Measurements from ENCODE around the gene WHRN.

WHRN gene

GRCh38 chr9:114491430-114492003 lies 13.8 kb downstream of the WHRN start:
- no peak for DNase-seq

GRCh38 chr9:114489928-114490327 lies 15.3 kb downstream of the WHRN start:
- DNase-seq, result no peak

GRCh38 chr9:114488398-114489129 lies 16.7 kb downstream of the WHRN start:
- no peak for DNase-seq

- DNase-seq, result peak; percentile 84
Measured at GRCh38 chr9:114487607-114488300, 17.5 kb downstream of the WHRN start.

DNA sequence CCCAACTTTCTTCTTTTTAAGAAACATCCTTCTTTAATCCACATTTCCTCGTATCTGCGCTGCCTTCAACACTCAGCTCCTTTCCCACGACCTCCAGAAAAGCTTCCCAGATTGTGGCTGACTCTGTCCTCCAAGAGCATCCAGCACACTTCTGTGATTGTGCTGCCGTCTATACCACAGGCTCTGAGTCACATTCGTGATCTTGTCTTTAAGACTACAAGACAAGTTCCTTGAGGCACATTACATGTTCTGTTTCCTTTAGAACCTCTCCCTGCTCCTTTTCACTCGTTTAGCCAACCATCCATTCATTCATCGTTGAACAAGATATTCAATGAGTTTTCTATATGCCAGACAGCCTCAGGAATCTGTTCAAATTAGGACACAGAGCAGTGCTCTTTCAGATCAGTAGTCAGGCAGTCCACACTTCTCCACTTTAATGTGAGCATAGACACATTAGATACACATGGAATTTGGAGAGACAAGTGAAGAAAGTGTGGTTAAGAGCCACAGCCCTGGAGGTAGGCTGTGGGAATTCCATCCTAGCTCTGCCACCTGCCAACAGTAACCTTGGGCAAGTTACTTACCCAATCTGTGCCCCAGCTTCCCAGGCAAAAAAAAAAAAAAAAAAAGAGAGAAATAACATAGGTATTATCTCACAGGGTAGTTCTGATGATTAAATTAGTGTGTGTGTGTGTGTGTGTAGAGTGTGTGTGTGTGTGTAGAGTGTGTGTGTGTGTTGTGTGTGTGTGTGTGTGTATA lies 18.9 kb downstream of the WHRN start:
- DNase-seq, result no peak

GRCh38 chr9:114484854-114485443 lies 20.3 kb downstream of the WHRN start:
- peak; percentile 24 for DNase-seq

GRCh38 chr9:114484215-114484853 lies 20.9 kb downstream of the WHRN start:
- DNase-seq, result no peak

DNA sequence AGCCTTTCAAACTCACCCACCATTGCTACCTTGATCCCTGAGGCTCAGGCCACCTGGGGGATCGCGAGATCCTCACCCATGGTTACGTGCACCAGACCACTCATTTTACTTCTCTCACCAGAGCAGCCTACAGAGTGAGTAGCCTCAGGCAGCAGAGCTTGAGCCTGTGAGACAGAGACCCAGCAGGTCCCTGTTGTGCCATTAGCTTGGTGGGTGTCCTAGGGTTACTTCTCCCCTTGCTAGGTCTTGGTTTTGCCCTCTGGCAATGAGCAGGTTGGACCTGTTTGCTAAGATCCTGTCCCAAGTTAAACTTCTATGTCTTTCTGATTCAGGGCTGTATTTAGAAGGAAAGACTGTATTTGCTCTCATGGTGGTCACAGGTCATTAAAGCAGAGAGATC lies 21.8 kb downstream of the WHRN start:
- no peak for DNase-seq

DNA sequence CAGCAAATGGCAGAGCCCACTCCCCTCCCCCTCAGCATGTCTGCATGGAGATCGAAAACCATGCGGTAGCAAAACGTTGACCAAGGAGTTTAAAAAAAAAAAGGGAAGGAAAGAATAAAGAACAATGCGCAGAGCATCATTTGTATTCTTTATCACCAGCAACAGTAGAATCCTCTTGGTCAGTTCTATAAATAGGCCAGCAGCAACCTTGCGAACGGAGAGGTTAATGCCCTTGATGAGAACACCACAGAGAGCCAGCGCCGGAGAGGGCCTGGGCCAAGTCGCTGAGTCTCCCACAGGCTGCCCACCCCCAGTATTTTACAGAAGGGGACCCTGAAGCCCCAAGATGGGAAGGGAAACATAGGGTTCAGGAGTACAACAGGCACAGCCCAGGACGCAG lies 22.7 kb downstream of the WHRN start:
- peak; percentile 45 for DNase-seq

DNA sequence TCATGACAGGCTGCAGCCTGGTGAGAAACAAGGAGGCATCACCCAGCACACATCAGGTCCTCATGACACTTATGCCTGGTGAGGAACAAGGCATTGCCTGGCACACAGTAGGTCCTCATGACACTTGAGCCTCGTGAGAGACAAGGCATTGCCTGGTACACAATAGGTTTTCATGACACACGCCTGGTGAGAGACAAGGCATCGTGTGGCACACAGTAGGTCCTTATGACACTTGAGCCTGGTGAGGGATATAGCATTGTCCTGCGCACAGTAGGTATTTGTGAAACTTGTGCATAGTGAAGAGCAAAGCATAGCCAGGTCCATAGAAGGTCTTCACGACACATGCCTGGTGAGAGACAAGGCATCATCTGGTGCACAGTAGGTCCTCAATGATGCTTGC lies 23.5 kb downstream of the WHRN start:
- DNase-seq, result no peak

DNA sequence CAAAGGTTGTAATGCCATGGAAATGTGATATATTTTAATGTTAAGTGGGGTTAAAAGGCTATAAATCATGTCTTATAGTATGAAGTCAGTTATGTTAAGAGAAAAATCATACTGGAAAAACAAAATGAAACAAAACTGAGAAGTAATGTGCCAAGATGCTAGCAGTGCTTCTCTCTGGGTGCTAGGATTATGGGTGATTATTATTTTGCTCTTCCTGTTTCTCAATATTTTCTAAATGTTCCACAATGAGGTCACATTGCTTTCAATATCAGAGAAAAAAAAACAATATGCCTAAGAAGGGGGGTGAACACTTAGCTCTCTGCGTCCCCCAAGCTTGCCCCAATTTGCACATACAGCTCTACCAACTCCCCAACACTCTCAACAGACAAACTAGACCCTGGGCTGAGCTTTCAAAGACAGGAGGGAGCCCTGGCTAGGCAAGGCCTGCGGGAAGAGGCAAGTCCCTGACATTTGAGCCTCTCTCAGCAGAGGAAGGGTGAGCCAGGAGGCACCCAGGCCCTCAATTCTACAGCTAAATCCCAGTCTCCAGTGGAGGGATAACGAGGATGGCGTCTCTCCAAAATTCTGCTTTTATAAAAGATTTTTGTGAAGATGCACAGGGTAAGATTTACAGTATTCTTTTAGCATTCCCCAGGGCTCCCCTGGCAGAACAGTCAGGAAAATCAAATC lies 24.4 kb downstream of the WHRN start:
- no peak for DNase-seq

DNA sequence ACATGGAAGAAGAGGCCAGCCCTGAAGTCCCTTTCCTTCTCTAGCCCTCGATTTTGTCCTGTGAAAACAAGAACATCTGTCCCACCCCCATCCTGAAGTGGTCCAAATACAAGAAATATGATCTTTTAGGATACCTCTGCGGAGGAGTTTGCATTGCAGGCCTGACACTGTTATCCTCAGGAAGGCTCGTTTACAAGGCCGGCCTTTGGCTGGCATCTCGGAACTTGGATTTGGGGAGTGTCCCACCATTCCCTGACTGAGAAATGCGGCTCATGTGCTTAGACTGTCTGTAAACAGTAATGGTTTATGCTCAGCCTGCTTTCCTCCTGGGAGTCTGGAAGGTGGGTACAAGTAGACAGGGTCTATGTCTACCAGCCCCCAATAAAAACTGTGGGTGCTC lies 26.4 kb downstream of the WHRN start:
- no peak for DNase-seq

GRCh38 chr9:114478459-114478858 lies 26.8 kb downstream of the WHRN start:
- DNase-seq, result no peak

GRCh38 chr9:114477642-114478041 lies 27.6 kb downstream of the WHRN start:
- DNase-seq, result no peak

- no peak for DNase-seq
Measured at GRCh38 chr9:114476891-114477469, 28.3 kb downstream of the WHRN start.

DNA sequence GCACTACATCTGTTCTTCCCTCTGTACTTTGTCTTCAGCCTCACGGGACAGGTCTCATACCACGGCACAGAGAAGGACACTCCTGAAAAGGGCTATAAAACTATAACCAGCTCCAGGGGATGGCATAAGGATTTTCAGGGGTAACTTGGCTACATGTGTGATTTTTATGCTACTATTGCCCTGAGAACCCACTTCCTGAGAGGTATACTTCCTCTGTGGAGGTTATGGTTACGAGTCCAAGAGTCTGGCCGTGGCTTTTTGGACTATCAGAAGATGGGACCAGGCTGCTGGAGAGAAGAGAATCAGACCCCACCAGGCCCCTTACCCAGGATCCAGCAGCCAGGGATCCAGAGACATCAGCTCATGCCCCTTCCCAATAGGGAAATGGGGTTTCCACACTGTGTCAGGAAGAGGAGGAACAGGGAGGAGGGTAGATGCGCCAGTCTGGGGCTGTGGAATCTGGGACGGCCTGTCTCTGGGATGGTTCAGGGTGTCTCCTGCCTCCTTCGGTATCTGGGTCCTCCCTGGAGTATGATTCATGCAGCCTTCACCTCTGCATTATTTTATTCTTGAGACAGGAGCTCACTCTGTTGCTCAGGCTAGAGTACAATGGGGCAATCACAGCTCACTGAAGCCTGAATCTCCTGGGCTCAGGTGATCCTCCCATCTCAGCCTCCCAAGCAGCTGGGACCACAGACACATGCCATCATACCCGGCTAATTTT lies 29.7 kb downstream of the WHRN start:
- no peak for DNase-seq

GRCh38 chr9:114474425-114474824 lies 30.8 kb downstream of the WHRN start:
- DNase-seq, result no peak

GRCh38 chr9:114473447-114473801 lies 31.8 kb downstream of the WHRN start:
- no peak for DNase-seq

- no peak for DNase-seq
Measured at GRCh38 chr9:114472765-114473446, 32.4 kb downstream of the WHRN start.

DNA sequence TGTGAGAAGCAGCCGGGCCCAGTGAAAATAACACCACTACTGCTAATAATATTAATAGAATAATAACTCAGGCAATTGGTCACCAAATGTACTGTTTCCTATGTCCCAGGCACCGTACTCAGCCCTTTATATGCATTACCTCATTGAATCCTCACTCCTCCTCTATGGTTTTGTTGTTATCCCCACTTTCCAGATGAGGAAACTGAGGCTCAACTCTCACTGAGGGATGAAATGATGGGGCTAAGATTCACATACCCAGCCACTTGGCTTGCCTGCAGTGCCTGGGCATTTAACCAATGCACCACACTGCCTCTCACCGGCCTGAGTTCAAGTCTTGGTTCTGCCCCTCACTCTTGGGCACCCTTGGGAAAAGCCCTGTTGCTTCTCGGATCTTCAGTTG lies 34.1 kb downstream of the WHRN start:
- no peak for DNase-seq
